HUES6 (cell line): Measurements from ENCODE around the gene CACNA1B.

Source experiments
- H3K27ac ChIP-seq: 2 replicates; pipeline ENCODE4 v1.7.0; 2013; ENCODE audit warnings: low read depth, mild to moderate bottlenecking, low read length, inconsistent platforms
- H3K27me3 ChIP-seq: 2 replicates; pipeline ENCODE4 v1.6.1; 2013; ENCODE audit warnings: low read length; ENCODE audit not compliant: control insufficient read depth, insufficient read depth
- H3K36me3 ChIP-seq: 2 replicates; pipeline ENCODE4 v1.6.1; 2013; ENCODE audit warnings: low read length; ENCODE audit not compliant: control insufficient read depth, insufficient read depth
- H3K4me1 ChIP-seq: 2 replicates; pipeline ENCODE4 v1.6.1; 2013; ENCODE audit warnings: low read length; ENCODE audit not compliant: control insufficient read depth, insufficient read depth
- H3K4me3 ChIP-seq: 2 replicates; pipeline ENCODE4 v1.5.1; 2013; ENCODE audit warnings: low read depth, low read length
- H3K9ac ChIP-seq: one replicate; pipeline ENCODE4 v1.6.1; 2013; ENCODE audit warnings: mild to moderate bottlenecking, low read length
- H3K9me3 ChIP-seq: 2 replicates; pipeline ENCODE4 v1.6.1; 2013; ENCODE audit warnings: low read depth, low read length; ENCODE audit not compliant: control insufficient read depth, insufficient read depth

CACNA1B gene

GRCh38 chr9:138033950-138034349, 156.4 kb downstream of the CACNA1B start:
- H3K4me1 ChIP-seq, result no peaks in the 10 kb centered on the region
- H3K36me3 ChIP-seq, result no peaks in the 10 kb centered on the region
- H3K27me3 ChIP-seq, result no peaks in the 10 kb centered on the region
- no peaks in the 10 kb centered on the region for H3K9me3 ChIP-seq
- H3K27ac ChIP-seq, result no peak overlapping the region
- H3K4me3 ChIP-seq, result no peak overlapping the region
- H3K9ac ChIP-seq, result no peak overlapping the region

- Histone ChIP-seq H3K4me1 (no peaks in the 10 kb centered on the region), H3K9ac (no peak overlapping the region), H3K4me3 (no peak overlapping the region), H3K27me3 (no peaks in the 10 kb centered on the region), H3K27ac (no peak overlapping the region), H3K36me3 (no peaks in the 10 kb centered on the region), H3K9me3 (no peaks in the 10 kb centered on the region)
Measured at GRCh38 chr9:138037140-138037539, 159.6 kb downstream of the CACNA1B start.

GRCh38 chr9:138038244-138038671, 160.7 kb downstream of the CACNA1B start:
- Histone ChIP-seq H3K9ac (no peak overlapping the region), H3K36me3 (peaks cover under 1% of the 10 kb centered on the region; the same call in 1 of the 2 replicates), H3K4me1 (no peaks in the 10 kb centered on the region), H3K27me3 (no peaks in the 10 kb centered on the region), H3K4me3 (no peak overlapping the region), H3K27ac (no peak overlapping the region), H3K9me3 (no peaks in the 10 kb centered on the region)

GRCh38 chr9:138040446-138041430, 163.2 kb downstream of the CACNA1B start:
- H3K36me3 ChIP-seq, result peaks cover 10% of the 10 kb centered on the region; the same call in 1 of the 2 replicates
- H3K27ac ChIP-seq, result no peak overlapping the region
- no peaks in the 10 kb centered on the region for H3K4me1 ChIP-seq
- H3K27me3 ChIP-seq, result no peaks in the 10 kb centered on the region
- no peak overlapping the region for H3K4me3 ChIP-seq
- no peak overlapping the region for H3K9ac ChIP-seq
- H3K9me3 ChIP-seq, result no peaks in the 10 kb centered on the region

- no peaks in the 10 kb centered on the region for H3K9me3 ChIP-seq
- no peaks in the 10 kb centered on the region for H3K27me3 ChIP-seq
Measured at GRCh38 chr9:138042146-138042545, 164.6 kb downstream of the CACNA1B start.

GRCh38 chr9:138042640-138043039, 165.1 kb downstream of the CACNA1B start:
- Histone ChIP-seq H3K9me3 (no peaks in the 10 kb centered on the region), H3K4me1 (no peaks in the 10 kb centered on the region; the same call in 1 of the 2 replicates), H3K27me3 (no peaks in the 10 kb centered on the region), H3K27ac (no peak overlapping the region), H3K9ac (no peak overlapping the region), H3K36me3 (peaks cover 15% of the 10 kb centered on the region; the same call in 1 of the 2 replicates), H3K4me3 (no peak overlapping the region)

More at GRCh38 chr9:138042146-138042545, 164.6 kb downstream of the CACNA1B start:
- Histone ChIP-seq H3K4me3 (no peak overlapping the region), H3K4me1 (no peaks in the 10 kb centered on the region; the same call in 1 of the 2 replicates), H3K36me3 (peaks cover 10% of the 10 kb centered on the region; the same call in 1 of the 2 replicates), H3K9ac (no peak overlapping the region), H3K27ac (no peak overlapping the region)

- Histone ChIP-seq H3K9ac (no peak overlapping the region), H3K27ac (no peak overlapping the region), H3K4me3 (no peak overlapping the region), H3K27me3 (no peaks in the 10 kb centered on the region), H3K9me3 (no peaks in the 10 kb centered on the region), H3K4me1 (no peaks in the 10 kb centered on the region; the same call in 1 of the 2 replicates), H3K36me3 (peaks cover 15% of the 10 kb centered on the region; the same call in 1 of the 2 replicates)
Measured at GRCh38 chr9:138043061-138043410, 165.5 kb downstream of the CACNA1B start.

- H3K27ac ChIP-seq, result no peak overlapping the region
- no peak overlapping the region for H3K9ac ChIP-seq
- H3K4me1 ChIP-seq, result no peaks in the 10 kb centered on the region; the same call in 1 of the 2 replicates
- peaks cover 15% of the 10 kb centered on the region; the same call in 1 of the 2 replicates for H3K36me3 ChIP-seq
- no peak overlapping the region for H3K4me3 ChIP-seq
- no peaks in the 10 kb centered on the region for H3K9me3 ChIP-seq
- H3K27me3 ChIP-seq, result no peaks in the 10 kb centered on the region
Measured at GRCh38 chr9:138043411-138044345, 166.1 kb downstream of the CACNA1B start.

- Histone ChIP-seq H3K9me3 (no peaks in the 10 kb centered on the region), H3K9ac (no peak overlapping the region), H3K4me3 (no peak overlapping the region), H3K4me1 (no peaks in the 10 kb centered on the region; the same call in 1 of the 2 replicates), H3K27me3 (no peaks in the 10 kb centered on the region), H3K36me3 (peaks cover 20% of the 10 kb centered on the region; the same call in 1 of the 2 replicates), H3K27ac (no peak overlapping the region)
Measured at GRCh38 chr9:138044485-138045383, 167.2 kb downstream of the CACNA1B start.
